ENCODE data around the gene SLC13A2. TPM values are rescaled to one million over a fixed set of nuclear protein-coding genes. Genes with fewer than 3 reads are reported as not detected.

SLC13A2 gene
- total RNA-seq, 3 donors from 2014 or later (not counting 1 experiment from before 2014, with no cell fraction given): not detected

DNA sequence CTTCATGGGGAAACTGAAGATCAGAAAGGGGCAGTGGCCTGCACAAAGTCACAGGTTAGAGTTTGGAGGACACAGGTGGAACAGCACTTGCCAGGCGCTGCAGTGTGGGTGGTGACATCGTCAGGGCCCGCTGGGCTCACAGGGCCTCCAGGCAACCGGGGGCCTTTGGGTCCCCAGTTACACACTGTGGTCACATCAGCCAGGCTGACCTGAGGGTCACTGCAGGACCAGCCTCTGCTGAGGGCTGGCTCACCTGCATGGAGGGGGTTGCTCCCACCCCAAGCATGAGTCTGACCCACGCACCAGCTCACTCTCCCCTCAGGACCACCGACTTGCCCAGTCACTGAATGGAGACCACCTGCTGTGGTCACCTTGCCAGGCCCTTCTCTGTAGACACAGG, 49.7 kb downstream of the SLC13A2 start:
- ATAC-seq (no peak), DNase-seq (no peak)
- Mint-ChIP-seq H3K4me1 (no peaks in the 10 kb centered on the region), H3K27ac (no peak overlapping the region), H3K27me3 (ENCODE audit: low read depth in 2 of 2) (peaks cover 4 to 6% of the 10 kb centered on the region in 2 donors), H3K36me3 (no peaks in the 10 kb centered on the region), H3K9me3 (no peaks in the 10 kb centered on the region), H3K4me3 (no peak overlapping the region)
- Histone ChIP-seq H3K4me3 (ENCODE audit: low read length) (no peak overlapping the region), H3K27ac (ENCODE audit: low read length) (no peak overlapping the region), H3K4me1 (ENCODE audit: control insufficient read depth, insufficient read depth, low read length) (no peaks in the 10 kb centered on the region), H3K36me3 (ENCODE audit: control insufficient read depth, insufficient read depth, low read length) (no peaks in the 10 kb centered on the region), H3K9me3 (ENCODE audit: control insufficient read depth, insufficient read depth, low read length) (no peaks in the 10 kb centered on the region), H3K27me3 (ENCODE audit: control insufficient read depth, insufficient read depth, low read length) (no peaks in the 10 kb centered on the region)
- TF ChIP-seq, protein P1, sequence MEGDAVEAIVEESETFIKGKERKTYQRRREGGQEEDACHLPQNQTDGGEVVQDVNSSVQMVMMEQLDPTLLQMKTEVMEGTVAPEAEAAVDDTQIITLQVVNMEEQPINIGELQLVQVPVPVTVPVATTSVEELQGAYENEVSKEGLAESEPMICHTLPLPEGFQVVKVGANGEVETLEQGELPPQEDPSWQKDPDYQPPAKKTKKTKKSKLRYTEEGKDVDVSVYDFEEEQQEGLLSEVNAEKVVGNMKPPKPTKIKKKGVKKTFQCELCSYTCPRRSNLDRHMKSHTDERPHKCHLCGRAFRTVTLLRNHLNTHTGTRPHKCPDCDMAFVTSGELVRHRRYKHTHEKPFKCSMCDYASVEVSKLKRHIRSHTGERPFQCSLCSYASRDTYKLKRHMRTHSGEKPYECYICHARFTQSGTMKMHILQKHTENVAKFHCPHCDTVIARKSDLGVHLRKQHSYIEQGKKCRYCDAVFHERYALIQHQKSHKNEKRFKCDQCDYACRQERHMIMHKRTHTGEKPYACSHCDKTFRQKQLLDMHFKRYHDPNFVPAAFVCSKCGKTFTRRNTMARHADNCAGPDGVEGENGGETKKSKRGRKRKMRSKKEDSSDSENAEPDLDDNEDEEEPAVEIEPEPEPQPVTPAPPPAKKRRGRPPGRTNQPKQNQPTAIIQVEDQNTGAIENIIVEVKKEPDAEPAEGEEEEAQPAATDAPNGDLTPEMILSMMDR (IDR thresholded peaks at IDR 0.05): no peak
- 90% methylated on average over 6 of the region's 6 CpGs for WGBS (ENCODE audit: insufficient coverage)
- intact Hi-C loops (cut with micrococcal nuclease): no loop called here

DNA sequence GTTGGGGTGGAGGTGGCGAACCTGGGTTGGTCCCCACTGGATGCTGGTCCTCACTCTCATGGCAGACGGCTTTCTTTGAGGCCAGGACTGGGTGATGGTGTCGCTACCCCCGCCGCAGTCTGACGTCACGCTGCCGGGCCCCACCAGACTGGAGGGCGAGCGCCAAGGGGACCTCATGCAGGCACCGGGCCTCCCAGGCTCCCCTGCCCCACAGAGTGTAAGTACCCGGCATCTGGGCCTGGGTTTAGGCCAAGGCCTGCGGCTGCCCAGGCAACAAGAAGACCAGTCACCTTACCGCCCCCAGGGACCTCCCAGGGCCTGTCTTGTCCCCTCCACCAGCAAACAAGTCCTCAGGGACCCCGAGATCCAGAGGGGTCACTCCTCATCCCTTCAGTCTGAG, 50.4 kb downstream of the SLC13A2 start:
- 90% methylated on average over 15 of the region's 15 CpGs for WGBS (ENCODE audit: insufficient coverage)
- Histone ChIP-seq H3K4me3 (ENCODE audit: low read length) (no peak overlapping the region), H3K4me1 (ENCODE audit: control insufficient read depth, insufficient read depth, low read length) (no peaks in the 10 kb centered on the region), H3K27me3 (ENCODE audit: control insufficient read depth, insufficient read depth, low read length) (no peaks in the 10 kb centered on the region), H3K9me3 (ENCODE audit: control insufficient read depth, insufficient read depth, low read length) (no peaks in the 10 kb centered on the region), H3K27ac (ENCODE audit: low read length) (no peak overlapping the region), H3K36me3 (ENCODE audit: control insufficient read depth, insufficient read depth, low read length) (no peaks in the 10 kb centered on the region)
- Mint-ChIP-seq H3K4me3 (no peak overlapping the region), H3K4me1 (no peaks in the 10 kb centered on the region), H3K36me3 (no peaks in the 10 kb centered on the region), H3K9me3 (no peaks in the 10 kb centered on the region), H3K27ac (peak overlapping the region in 1 of 2 donors; percentile 29), H3K27me3 (ENCODE audit: low read depth in 2 of 2) (peaks cover 3% of the 10 kb centered on the region in 2 donors)
- DNase-seq (no peak), ATAC-seq (no peak)
- intact Hi-C loops (cut with micrococcal nuclease): no loop called here
- TF ChIP-seq, protein P1 (IDR thresholded peaks at IDR 0.05): no peak

- intact Hi-C loops (cut with micrococcal nuclease): no loop called here
- no peak for DNase-seq
- no peak overlapping the region for H3K4me3 ChIP-seq (ENCODE audit: low read length)
- TF ChIP-seq, protein P1 (IDR thresholded peaks at IDR 0.05): no peak
- H3K27me3 ChIP-seq (ENCODE audit: control insufficient read depth, insufficient read depth, low read length): no peaks in the 10 kb centered on the region
- no peak overlapping the region for H3K27ac ChIP-seq (ENCODE audit: low read length)
- no peaks in the 10 kb centered on the region for H3K9me3 Mint-ChIP-seq
- H3K36me3 Mint-ChIP-seq: no peaks in the 10 kb centered on the region
- H3K4me1 Mint-ChIP-seq: no peaks in the 10 kb centered on the region
- no peaks in the 10 kb centered on the region for H3K27me3 Mint-ChIP-seq (ENCODE audit: low read depth in 2 of 2)
- H3K27ac Mint-ChIP-seq: no peak overlapping the region
- H3K4me1 ChIP-seq (ENCODE audit: control insufficient read depth, insufficient read depth, low read length): no peaks in the 10 kb centered on the region
- H3K4me3 Mint-ChIP-seq: no peak overlapping the region
- H3K9me3 ChIP-seq (ENCODE audit: control insufficient read depth, insufficient read depth, low read length): no peaks in the 10 kb centered on the region
- no peaks in the 10 kb centered on the region for H3K36me3 ChIP-seq (ENCODE audit: control insufficient read depth, insufficient read depth, low read length)
- no peak for ATAC-seq
- WGBS (ENCODE audit: insufficient coverage): 91% methylated on average over 25 of the region's 25 CpGs
Observed at GRCh38 chr17:28524476-28525424, 51.3 kb downstream of the SLC13A2 start.

Data from natural killer cell (primary cell).